ENCODE data around the gene RBM4B. TPM values are rescaled to one million over a fixed set of nuclear protein-coding genes. Genes with fewer than 3 reads are reported as not detected.

The RBM4B gene
- total RNA-seq, 1 donor from 2014 or later, result 17.4 TPM

GRCh38 chr11:66700742-66701141 is 23.1 kb upstream of the RBM4B start:
- Histone ChIP-seq H3K4me1 (no peaks in the 10 kb centered on the region), H3K4me3 (no peak overlapping the region), H3K36me3 (peaks cover 0 to 3% of the 10 kb centered on the region in 2 donors), H3K27me3 (no peaks in the 10 kb centered on the region), H3K27ac (no peak overlapping the region), H3K9me3 (no peaks in the 10 kb centered on the region)
- intact Hi-C loops (cut with DNase I), result no loop called here
- DNase-seq (ENCODE audit: extremely low spot score in 2 of 2), result no peak
- TF ChIP-seq, protein P1, sequence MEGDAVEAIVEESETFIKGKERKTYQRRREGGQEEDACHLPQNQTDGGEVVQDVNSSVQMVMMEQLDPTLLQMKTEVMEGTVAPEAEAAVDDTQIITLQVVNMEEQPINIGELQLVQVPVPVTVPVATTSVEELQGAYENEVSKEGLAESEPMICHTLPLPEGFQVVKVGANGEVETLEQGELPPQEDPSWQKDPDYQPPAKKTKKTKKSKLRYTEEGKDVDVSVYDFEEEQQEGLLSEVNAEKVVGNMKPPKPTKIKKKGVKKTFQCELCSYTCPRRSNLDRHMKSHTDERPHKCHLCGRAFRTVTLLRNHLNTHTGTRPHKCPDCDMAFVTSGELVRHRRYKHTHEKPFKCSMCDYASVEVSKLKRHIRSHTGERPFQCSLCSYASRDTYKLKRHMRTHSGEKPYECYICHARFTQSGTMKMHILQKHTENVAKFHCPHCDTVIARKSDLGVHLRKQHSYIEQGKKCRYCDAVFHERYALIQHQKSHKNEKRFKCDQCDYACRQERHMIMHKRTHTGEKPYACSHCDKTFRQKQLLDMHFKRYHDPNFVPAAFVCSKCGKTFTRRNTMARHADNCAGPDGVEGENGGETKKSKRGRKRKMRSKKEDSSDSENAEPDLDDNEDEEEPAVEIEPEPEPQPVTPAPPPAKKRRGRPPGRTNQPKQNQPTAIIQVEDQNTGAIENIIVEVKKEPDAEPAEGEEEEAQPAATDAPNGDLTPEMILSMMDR (IDR thresholded peaks at IDR 0.05), result no peak
- TF ChIP-seq POLR2A (IDR thresholded peaks at IDR 0.05) (no peak), POLR2AphosphoS5 (IDR thresholded peaks at IDR 0.05; ENCODE audit: insufficient read depth in 1 of 2, low read depth in 1 of 2) (no peak)

- intact Hi-C loops (cut with DNase I), result no loop called here
- TF ChIP-seq POLR2A (IDR thresholded peaks at IDR 0.05) (no peak), POLR2AphosphoS5 (IDR thresholded peaks at IDR 0.05; ENCODE audit: insufficient read depth in 1 of 2, low read depth in 1 of 2) (no peak)
- TF ChIP-seq, protein P1 (IDR thresholded peaks at IDR 0.05), result no peak
Observed at GRCh38 chr11:66700337-66700736, 22.6 kb upstream of the RBM4B start.

DNA sequence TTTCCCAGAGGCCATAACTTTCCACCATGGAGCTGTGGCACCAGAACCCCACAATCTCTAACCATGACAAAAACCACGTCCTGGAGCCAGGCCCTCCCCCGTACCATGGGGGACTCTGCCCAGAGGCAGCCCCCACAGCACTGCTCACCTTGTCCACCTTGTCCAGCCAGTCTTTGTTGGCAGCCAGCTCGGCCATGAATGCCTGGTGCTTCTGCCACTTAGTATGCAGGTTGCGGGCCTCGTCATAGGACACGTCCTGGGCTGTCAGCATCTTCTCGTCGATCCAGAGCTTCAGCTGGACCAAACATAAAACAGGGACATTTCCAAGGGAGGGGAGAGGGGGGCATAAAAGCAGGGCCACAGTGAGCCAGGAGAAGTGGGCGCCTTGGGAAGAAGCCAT is 20.8 kb upstream of the RBM4B start:
- Histone ChIP-seq H3K9me3 (no peaks in the 10 kb centered on the region), H3K4me1 (peaks cover 10% of the 10 kb centered on the region), H3K27ac (no peak overlapping the region), H3K27me3 (no peaks in the 10 kb centered on the region), H3K4me3 (no peak overlapping the region), H3K36me3 (peaks cover 0 to 3% of the 10 kb centered on the region in 2 donors)
- intact Hi-C loops (cut with DNase I), result no loop called here
- TF ChIP-seq, protein P1 (IDR thresholded peaks at IDR 0.05), result no peak
- TF ChIP-seq POLR2A (IDR thresholded peaks at IDR 0.05), result no peak
- TF ChIP-seq POLR2AphosphoS5 (IDR thresholded peaks at IDR 0.05; ENCODE audit: insufficient read depth in 1 of 2, low read depth in 1 of 2), result no peak
- DNase-seq (ENCODE audit: extremely low spot score in 2 of 2), result no peak

More at GRCh38 chr11:66700337-66700736, 22.6 kb upstream of the RBM4B start:
- H3K36me3 ChIP-seq, result peaks cover 0 to 3% of the 10 kb centered on the region in 2 donors
- H3K27me3 ChIP-seq, result no peaks in the 10 kb centered on the region
- no peaks in the 10 kb centered on the region for H3K4me1 ChIP-seq
- no peak overlapping the region for H3K27ac ChIP-seq
- H3K4me3 ChIP-seq, result no peak overlapping the region
- no peak for DNase-seq (ENCODE audit: extremely low spot score in 2 of 2)
- no peaks in the 10 kb centered on the region for H3K9me3 ChIP-seq

DNA sequence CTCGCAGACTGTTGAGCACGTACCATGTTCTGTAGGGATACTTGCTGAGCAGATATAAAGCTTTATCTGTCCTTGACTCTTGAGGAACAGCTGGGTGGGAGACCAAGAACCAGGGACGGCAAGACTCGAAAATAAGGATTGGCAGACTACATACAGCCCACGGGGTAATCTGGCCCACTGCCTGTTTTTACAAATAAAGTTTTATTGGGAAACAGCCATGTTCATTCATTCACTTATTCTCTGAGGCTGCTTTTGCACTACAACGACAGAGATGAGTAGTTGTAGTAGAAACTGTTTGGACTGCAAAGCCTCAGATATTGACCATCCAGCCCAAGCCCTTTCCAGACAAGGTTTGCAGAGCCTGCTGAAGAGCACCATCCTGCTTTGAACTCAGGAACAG is 20.3 kb upstream of the RBM4B start:
- Histone ChIP-seq H3K4me1 (peaks cover 10% of the 10 kb centered on the region), H3K4me3 (no peak overlapping the region), H3K9me3 (no peaks in the 10 kb centered on the region), H3K27ac (no peak overlapping the region), H3K36me3 (peaks cover 0 to 3% of the 10 kb centered on the region in 2 donors), H3K27me3 (no peaks in the 10 kb centered on the region)
- no peak for TF ChIP-seq POLR2A (IDR thresholded peaks at IDR 0.05)
- TF ChIP-seq POLR2AphosphoS5 (IDR thresholded peaks at IDR 0.05; ENCODE audit: insufficient read depth in 1 of 2, low read depth in 1 of 2), result no peak
- TF ChIP-seq, protein P1 (IDR thresholded peaks at IDR 0.05), result no peak
- no peak for DNase-seq (ENCODE audit: extremely low spot score in 2 of 2)
- intact Hi-C loops (cut with DNase I), result no loop called here

GRCh38 chr11:66696146-66696545 is 18.5 kb upstream of the RBM4B start:
- no peak for TF ChIP-seq POLR2A (IDR thresholded peaks at IDR 0.05)
- H3K4me3 ChIP-seq, result no peak overlapping the region
- no peak overlapping the region for H3K27ac ChIP-seq
- intact Hi-C loops (cut with DNase I), result no loop called here
- H3K27me3 ChIP-seq, result no peaks in the 10 kb centered on the region
- H3K9me3 ChIP-seq, result no peaks in the 10 kb centered on the region
- DNase-seq (ENCODE audit: extremely low spot score in 2 of 2), result no peak
- peaks cover 0 to 3% of the 10 kb centered on the region in 2 donors for H3K36me3 ChIP-seq
- H3K4me1 ChIP-seq, result peaks cover 10% of the 10 kb centered on the region
